GM18873 (cell line): ENCODE results near the gene ENHO.
"Not testable (repeated sequence)": the region's sequence is repeated elsewhere in the genome, so short reads cannot be mapped to it uniquely, and the experiment has no call there.

ENCODE experiments used
- ATAC-seq: cut with Tn5 transposase; IDR thresholded peaks from one replicate; pipeline ENCODE4 v1.9.1; 2021; ENCODE audit warnings: mild to moderate bottlenecking, moderate library complexity, moderate number of reproducible peaks; ENCODE audit not compliant: unreplicated experiment, low FRiP score

Gene ENHO

GRCh38 chr9:34490360-34490759 lies 32.4 kb downstream of the ENHO start:
- ATAC-seq = no peak

GRCh38 chr9:34486572-34486971 lies 36.2 kb downstream of the ENHO start:
- no peak for ATAC-seq

- no peak for ATAC-seq
These were observed 37.0 kb downstream of the ENHO start for GRCh38 chr9:34485822-34486221.

- no peak for ATAC-seq
These were observed 38.1 kb downstream of the ENHO start for GRCh38 chr9:34484678-34485077.

GRCh38 chr9:34482746-34483145 lies 40.0 kb downstream of the ENHO start:
- ATAC-seq = not testable (repeated sequence)

- not testable (repeated sequence) for ATAC-seq
These were observed 41.2 kb downstream of the ENHO start for GRCh38 chr9:34481620-34482019.

- ATAC-seq = no peak
These were observed 43.3 kb downstream of the ENHO start for GRCh38 chr9:34479431-34479866.

- no peak for ATAC-seq
These were observed 45.2 kb downstream of the ENHO start for GRCh38 chr9:34477541-34477940.

- no peak for ATAC-seq
These were observed 47.7 kb downstream of the ENHO start for GRCh38 chr9:34475097-34475496.
